SK-N-SH (cell line): ENCODE measurements around the gene ARID3A. TPM values are rescaled to one million over a fixed set of nuclear protein-coding genes. Genes with fewer than 3 reads are reported as not detected.
A peak's percentile ranks its signal among the peaks of the same experiment; 100 is the strongest.

Source experiments
- CTCF ChIA-PET: fragments of 300-600, 350-600 bp; formaldehyde crosslinking; extraction: SDS; loops from one replicate; lab custom pipeline; 2021; lab: Yijun Ruan, JAX
- POLR2A ChIA-PET: fragments of 350-600 bp; sonication (Branson Sonifier 250); formaldehyde crosslinking; extraction: SDS; loops from one replicate; lab custom pipeline; 2020; ENCODE audit warnings: antibody characterized with exemption, inconsistent platforms; lab: Yijun Ruan, JAX
- DNase-seq: peaks from one replicate; pipeline ENCODE4 v3.0.0; 2012
- H2AFZ ChIP-seq: fragments of 200-600 bp; sonication (generic); 2 replicates; pipeline ENCODE4 v1.8.1; 2016; ENCODE audit warnings: antibody characterized with exemption, mild to moderate bottlenecking, low read depth
- H3F3A ChIP-seq: fragments of 200-600 bp; sonication (generic); replicated peaks from 2 replicates; pipeline ENCODE3; 2016; ENCODE audit warnings: antibody characterized with exemption, mild to moderate bottlenecking; ENCODE audit not compliant: insufficient read depth
- H3K27ac ChIP-seq, 2 experiments: fragments of 200-500 bp in 1 of 2; fragments of 200-600 bp in 1 of 2; sonication (Bioruptor generic) in 1 of 2; sonication (generic), shearing (Covaris generic) in 1 of 2; 2 replicates each; pipeline versions ENCODE4 v1.5.1 to v1.6.1; 2014 to 2016; ENCODE audit warnings: low read depth in 2 of 2, inconsistent platforms in 1 of 2, low read length in 1 of 2, mild to moderate bottlenecking in 1 of 2, mixed read lengths in 1 of 2
- H3K27me3 ChIP-seq: fragments of 200-600 bp; sonication (generic), shearing (Covaris generic); 2 replicates; pipeline ENCODE4 v1.6.1; 2016; ENCODE audit warnings: mixed run types; ENCODE audit not compliant: insufficient read depth
- H3K36me3 ChIP-seq, 2 experiments: fragments of 200-500 bp in 1 of 2; fragments of 200-600 bp in 1 of 2; sonication (Bioruptor generic) in 1 of 2; sonication (generic) in 1 of 2; replicated peaks in 1 of 2; 2 replicates each; pipeline versions ENCODE3 to v1.5.1; 2014 to 2016; ENCODE audit warnings: low read length in 1 of 2, mild to moderate bottlenecking in 1 of 2; ENCODE audit not compliant: insufficient read depth in 2 of 2, control insufficient read depth in 1 of 2
- H3K4me1 ChIP-seq, 2 experiments: fragments of 200-500 bp in 1 of 2; fragments of 200-600 bp in 1 of 2; sonication (Bioruptor generic) in 1 of 2; sonication (generic), shearing (Covaris generic) in 1 of 2; 2 replicates each; pipeline versions ENCODE4 v1.5.1 to v1.6.1; 2014 to 2016; ENCODE audit warnings: low read depth in 1 of 2, low read length in 1 of 2, mixed run types in 1 of 2; ENCODE audit not compliant: insufficient read depth in 2 of 2, control insufficient read depth in 1 of 2
- H3K4me2 ChIP-seq: fragments of 200-600 bp; sonication (generic), shearing (Covaris generic); 2 replicates; pipeline ENCODE4 v1.6.1; 2017; ENCODE audit warnings: mixed run types
- H3K4me3 ChIP-seq, 2 experiments: fragments of 200-500 bp in 1 of 2; fragments of 200-600 bp in 1 of 2; sonication (Bioruptor generic) in 1 of 2; sonication (generic), shearing (Covaris generic) in 1 of 2; 2 replicates each; pipeline versions ENCODE4 v1.5.1 to v1.8.1; 2014 to 2016; ENCODE audit warnings: low read depth in 2 of 2, inconsistent platforms in 1 of 2, low read length in 1 of 2, mild to moderate bottlenecking in 1 of 2, mixed read lengths in 1 of 2, moderate library complexity in 1 of 2
- H3K79me2 ChIP-seq: fragments of 200-600 bp; sonication (generic); 2 replicates; pipeline ENCODE4 v1.8.1; 2017; ENCODE audit warnings: mild to moderate bottlenecking; ENCODE audit not compliant: insufficient read depth
- H3K9ac ChIP-seq: fragments of 200-600 bp; sonication (generic); 2 replicates; pipeline ENCODE4 v1.6.1; 2017; ENCODE audit warnings: mixed run types
- H3K9me2 ChIP-seq: fragments of 200-600 bp; sonication (generic); 2 replicates; pipeline ENCODE4 v1.6.1; 2017; ENCODE audit warnings: mixed run types
- H3K9me3 ChIP-seq: fragments of 200-600 bp; sonication (generic); 2 replicates; pipeline ENCODE4 v1.6.1; 2017; ENCODE audit warnings: mixed run types, mild to moderate bottlenecking, moderate library complexity
- H4K20me1 ChIP-seq: fragments of 200-600 bp; sonication (generic); 2 replicates; pipeline ENCODE4 v1.6.1; 2017; ENCODE audit warnings: mild to moderate bottlenecking, mixed run types; ENCODE audit not compliant: insufficient read depth
- CHD2 ChIP-seq: fragments of 150-350 bp; IDR thresholded peaks from 2 replicates; pipeline ENCODE4 v1.6.1; 2018; ENCODE audit warnings: low read length; ENCODE audit not compliant: partially characterized antibody
- ELF1 ChIP-seq: IDR thresholded peaks from 2 replicates; pipeline ENCODE4 v1.4.0; 2012
- GABPA ChIP-seq: IDR thresholded peaks from 2 replicates; pipeline ENCODE4 v1.4.0; 2012; ENCODE audit warnings: low read depth, mild to moderate bottlenecking
- GATA2 ChIP-seq: sonication (generic); formaldehyde crosslinking; IDR thresholded peaks from 2 replicates; pipeline ENCODE4 v1.5.0; 2020; ENCODE audit warnings: mild to moderate bottlenecking, missing genetic modification reagents
- IRF3 ChIP-seq: fragments of 150-350 bp; IDR thresholded peaks from 2 replicates; pipeline ENCODE4 v1.6.1; 2016; ENCODE audit warnings: mild to moderate bottlenecking, low read depth, low read length
- JUND ChIP-seq: IDR thresholded peaks from 2 replicates; pipeline ENCODE4 v1.4.0; 2012
- MXI1 ChIP-seq: IDR thresholded peaks from 2 replicates; pipeline ENCODE4 v1.6.1; 2012; ENCODE audit warnings: mild to moderate bottlenecking, low read depth, low read length, improper control_type of control experiment
- RAD21 ChIP-seq: IDR thresholded peaks from 2 replicates; pipeline ENCODE4 v1.6.1; 2012; ENCODE audit warnings: mild to moderate bottlenecking, low read length
- RCOR1 ChIP-seq: fragments of 150-350 bp; IDR thresholded peaks from 2 replicates; pipeline ENCODE4 v1.6.1; 2017; ENCODE audit warnings: antibody characterized with exemption, low read length
- RXRA ChIP-seq: IDR thresholded peaks from 2 replicates; pipeline ENCODE4 v1.4.0; 2012; ENCODE audit warnings: low read depth, mild to moderate bottlenecking, borderline replicate concordance
- SIN3A ChIP-seq: IDR thresholded peaks from 2 replicates; pipeline ENCODE4 v1.6.1; 2012; ENCODE audit warnings: low read depth, mild to moderate bottlenecking, low read length, moderate library complexity, borderline replicate concordance
- SMC3 ChIP-seq: IDR thresholded peaks from 2 replicates; pipeline ENCODE4 v1.6.1; 2012; ENCODE audit warnings: low read depth, low read length, improper control_type of control experiment
- TAF1 ChIP-seq: IDR thresholded peaks from 2 replicates; pipeline ENCODE4 v1.6.1; 2012; ENCODE audit warnings: low read depth, mild to moderate bottlenecking, low read length, moderate library complexity, borderline replicate concordance
- USF1 ChIP-seq: IDR thresholded peaks from 2 replicates; pipeline ENCODE4 v1.4.0; 2012; ENCODE audit warnings: low read depth, borderline replicate concordance
- WGBS: methylation state at CpG from one replicate; pipeline ENCODE4 v1.1.6; 2017; ENCODE audit warnings: low lambda C conversion rate; 5-methylcytosine and 5-hydroxymethylcytosine counted together
- polyA plus RNA-seq, 3 experiments: library from polyadenylated mRNA; depleted of rRNA; stranded (reverse); fragments of >200 nt; gene quantifications; 2 replicates each; pipeline ENCODE4 v1.2.3, GENCODE V29; 2012

ARID3A gene
- polyA plus RNA-seq, 1 of the 3 experiments (the other 2 are of a cell fraction) = 8.6 TPM

GRCh38 chr19:1003283-1003682 lies 77.4 kb downstream of the ARID3A start:
- Histone ChIP-seq H3K79me2 (no peaks in the 10 kb centered on the region), H3K4me2 (no peak overlapping the region), H2AFZ (no peak overlapping the region), H4K20me1 (no peaks in the 10 kb centered on the region), H3K27me3 (peaks cover 35% of the 10 kb centered on the region), H3K4me3 (no peak overlapping the region), H3K36me3 (no peaks in the 10 kb centered on the region), H3K4me1 (peaks cover 0 to 4% of the 10 kb centered on the region in 2 experiments; a peak in 1 of 4 replicates), H3K9ac (no peak overlapping the region), H3K9me2 (no peaks in the 10 kb centered on the region), H3K27ac (no peak overlapping the region), H3F3A (peaks cover 21% of the 10 kb centered on the region), H3K9me3 (no peaks in the 10 kb centered on the region)
- TF ChIP-seq TAF1 (no peak), JUND (no peak), ELF1 (no peak), GATA2 (no peak), IRF3 (no peak), GABPA (no peak), RCOR1 (no peak)
- WGBS = no CpG with 5 or more reads among the region's 37 CpGs
- CTCF ChIA-PET = interaction anchor here (0.9 to 2.0 kb wide), 4 partner anchors 8 to 354 kb away, joined by 3 to 6 read pairs (median 4); partner anchors contain the start of gene WDR18
- POLR2A ChIA-PET = no interaction called here
- peak; percentile 65 for DNase-seq

GRCh38 chr19:1004204-1004802 lies 78.5 kb downstream of the ARID3A start:
- ChIA-PET CTCF (interaction anchor here (0.7 to 2.3 kb wide), 6 partner anchors 9 to 708 kb away, joined by 3 to 6 read pairs (median 4); partner anchors contain the start of gene WDR18), POLR2A (no interaction called here)
- Histone ChIP-seq H3F3A (peaks cover 19% of the 10 kb centered on the region), H3K4me3 (no peak overlapping the region), H3K27me3 (peaks cover 25% of the 10 kb centered on the region), H3K36me3 (peaks cover 0 to 6% of the 10 kb centered on the region in 2 experiments), H2AFZ (no peak overlapping the region), H3K27ac (no peak overlapping the region), H3K9me2 (no peaks in the 10 kb centered on the region), H3K4me1 (peaks cover 0 to 4% of the 10 kb centered on the region in 2 experiments; a peak in 1 of 4 replicates), H3K9ac (no peak overlapping the region), H3K4me2 (no peak overlapping the region), H3K9me3 (no peaks in the 10 kb centered on the region), H3K79me2 (no peaks in the 10 kb centered on the region), H4K20me1 (no peaks in the 10 kb centered on the region)
- no peak for TF ChIP-seq CHD2
- no peak for TF ChIP-seq MXI1
- TF ChIP-seq GATA2 = no peak
- no peak for TF ChIP-seq SIN3A
- TF ChIP-seq RAD21 = no peak
- TF ChIP-seq RXRA = no peak
- TF ChIP-seq USF1 = no peak
- no peak for TF ChIP-seq ELF1
- TF ChIP-seq SMC3 = no peak
- DNase-seq = no peak
- 0% methylated on average over 1 of the region's 32 CpGs for WGBS
